CD8-positive, alpha-beta memory T cell (primary cell): ENCODE measurements around the gene PDE9A. TPM values are rescaled to one million over a fixed set of nuclear protein-coding genes. Genes with fewer than 3 reads are reported as not detected.

Source experiments
- CTCF ChIA-PET: fragments of 350-600 bp; sonication (Branson Sonifier 250); formaldehyde crosslinking; loops from one replicate; lab custom pipeline; 2021; ENCODE audit warnings: antibody characterized with exemption; lab: Charles Lee
- POLR2A ChIA-PET: fragments of 350-600 bp; sonication (Branson Sonifier 250); formaldehyde crosslinking; loops from one replicate; lab custom pipeline; 2021; ENCODE audit warnings: antibody characterized with exemption; lab: Charles Lee
- DNase-seq, 5 donors: peaks; one replicate each; pipeline versions ENCODE4 v3.0.0 to v3.0.0-alpha.2; 2020 to 2022; ENCODE audit warnings: mixed read lengths in 1 of 5
- H3K27ac ChIP-seq: one replicate; pipeline ENCODE4 v1.7.0; 2013; ENCODE audit warnings: low read depth, mild to moderate bottlenecking, low read length, moderate library complexity
- H3K27me3 ChIP-seq: 2 replicates; pipeline ENCODE4 v1.7.0; 2013; ENCODE audit warnings: low read length, mild to moderate bottlenecking; ENCODE audit not compliant: insufficient read depth, poor library complexity, severe bottlenecking
- H3K36me3 ChIP-seq: 2 replicates; pipeline ENCODE4 v1.7.0; 2013; ENCODE audit warnings: mild to moderate bottlenecking, low read length, moderate library complexity; ENCODE audit not compliant: insufficient read depth
- H3K4me1 ChIP-seq: 2 replicates; pipeline ENCODE4 v1.7.0; 2013; ENCODE audit warnings: mild to moderate bottlenecking, low read length, moderate library complexity; ENCODE audit not compliant: insufficient read depth
- H3K4me3 ChIP-seq: 2 replicates; pipeline ENCODE4 v1.7.0; 2013; ENCODE audit warnings: mild to moderate bottlenecking, low read length
- H3K9me3 ChIP-seq: 2 replicates; pipeline ENCODE4 v1.7.0; 2013; ENCODE audit warnings: mild to moderate bottlenecking, low read length
- H3K27ac Mint-ChIP-seq, 8 donors: one replicate each; pipeline ENCODE4 v1.8.0; 2020 to 2021; ENCODE audit warnings: mixed read lengths in 8 of 8, mild to moderate bottlenecking in 6 of 8, inconsistent platforms in 3 of 8, moderate library complexity in 3 of 8
- H3K27me3 Mint-ChIP-seq, 2 donors: one replicate each; pipeline ENCODE4 v1.8.0; 2020 to 2021; ENCODE audit warnings: mixed read lengths in 2 of 2, mild to moderate bottlenecking in 1 of 2, moderate library complexity in 1 of 2
- H3K36me3 Mint-ChIP-seq, 3 donors: one replicate each; pipeline ENCODE4 v1.8.0; 2020 to 2021; ENCODE audit warnings: mixed read lengths in 3 of 3, inconsistent platforms in 1 of 3, mild to moderate bottlenecking in 1 of 3
- H3K4me1 Mint-ChIP-seq, 3 donors: one replicate each; pipeline ENCODE4 v1.8.0; 2020 to 2021; ENCODE audit warnings: mixed read lengths in 3 of 3, inconsistent platforms in 1 of 3, mild to moderate bottlenecking in 1 of 3
- H3K4me3 Mint-ChIP-seq, 7 donors: one replicate each; pipeline ENCODE4 v1.8.0; 2020 to 2021; ENCODE audit warnings: mixed read lengths in 7 of 7, mild to moderate bottlenecking in 6 of 7, moderate library complexity in 4 of 7, inconsistent platforms in 2 of 7
- H3K9me3 Mint-ChIP-seq, 5 donors: one replicate each; pipeline ENCODE4 v1.8.0; 2020 to 2022; ENCODE audit warnings: mixed read lengths in 5 of 5, mild to moderate bottlenecking in 3 of 5, moderate library complexity in 2 of 5, inconsistent platforms in 1 of 5
- polyA plus RNA-seq: library from polyadenylated mRNA; unstranded; fragments of 300-500 nt; fragmentation: Illumina TruSeq; gene quantifications from one replicate; pipeline ENCODE4 v1.2.3, GENCODE V29; 2021
- total RNA-seq, 2 experiments: library from RNA; stranded (reverse); gene quantifications; one replicate each; pipeline ENCODE4 v1.2.3, GENCODE V29; 2021

PDE9A gene
- total and polyA plus RNA-seq, 3 experiments from 2014 or later, result 1.5 to 2.6 (median 1.7) TPM

DNA sequence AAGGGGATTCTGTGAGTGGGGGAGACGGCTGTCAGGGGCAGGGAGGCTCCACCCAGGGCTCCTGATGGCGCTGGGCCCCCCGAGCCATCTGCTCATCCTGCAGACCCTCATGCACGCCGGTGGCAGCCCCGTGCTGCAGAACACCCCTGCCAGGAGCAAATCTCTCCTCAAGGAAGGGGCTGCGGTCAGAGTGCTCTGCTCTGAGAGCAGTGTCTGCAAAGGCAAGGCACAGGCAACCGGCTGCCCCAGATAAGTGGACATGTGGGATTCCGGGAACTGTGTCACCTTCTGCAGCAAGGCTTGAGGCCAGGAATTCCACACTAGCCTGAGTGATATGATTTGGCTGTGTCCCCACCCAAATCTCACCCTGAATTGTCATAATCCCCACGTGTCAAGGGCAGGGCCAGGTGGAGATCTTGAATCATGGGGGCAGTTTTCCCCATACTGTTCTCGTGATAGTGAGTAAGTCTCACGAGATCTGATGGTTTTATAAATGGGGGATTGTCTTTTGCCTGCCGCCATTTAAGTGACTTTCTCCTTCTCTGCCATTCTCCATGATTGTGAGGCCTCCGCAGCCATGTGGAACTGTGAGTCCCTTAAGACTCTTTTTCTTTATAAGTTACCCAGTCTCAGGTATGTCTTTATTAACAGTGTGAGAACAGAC, 101.0 kb downstream of the PDE9A start:
- DNase-seq, result no peak
- no peaks in the 10 kb centered on the region for H3K36me3 ChIP-seq
- no peaks in the 10 kb centered on the region for H3K4me1 ChIP-seq
- Mint-ChIP-seq H3K4me1 (no peaks in the 10 kb centered on the region), H3K36me3 (no peaks in the 10 kb centered on the region), H3K4me3 (no peak overlapping the region), H3K9me3 (no peaks in the 10 kb centered on the region), H3K27ac (no peak overlapping the region), H3K27me3 (peaks cover 0 to under 1% of the 10 kb centered on the region in 2 donors)
- no peak overlapping the region for H3K27ac ChIP-seq
- ChIA-PET POLR2A (no interaction called here), CTCF (no interaction called here)
- H3K27me3 ChIP-seq, result no peaks in the 10 kb centered on the region
- no peak overlapping the region for H3K4me3 ChIP-seq
- H3K9me3 ChIP-seq, result no peaks in the 10 kb centered on the region

DNA sequence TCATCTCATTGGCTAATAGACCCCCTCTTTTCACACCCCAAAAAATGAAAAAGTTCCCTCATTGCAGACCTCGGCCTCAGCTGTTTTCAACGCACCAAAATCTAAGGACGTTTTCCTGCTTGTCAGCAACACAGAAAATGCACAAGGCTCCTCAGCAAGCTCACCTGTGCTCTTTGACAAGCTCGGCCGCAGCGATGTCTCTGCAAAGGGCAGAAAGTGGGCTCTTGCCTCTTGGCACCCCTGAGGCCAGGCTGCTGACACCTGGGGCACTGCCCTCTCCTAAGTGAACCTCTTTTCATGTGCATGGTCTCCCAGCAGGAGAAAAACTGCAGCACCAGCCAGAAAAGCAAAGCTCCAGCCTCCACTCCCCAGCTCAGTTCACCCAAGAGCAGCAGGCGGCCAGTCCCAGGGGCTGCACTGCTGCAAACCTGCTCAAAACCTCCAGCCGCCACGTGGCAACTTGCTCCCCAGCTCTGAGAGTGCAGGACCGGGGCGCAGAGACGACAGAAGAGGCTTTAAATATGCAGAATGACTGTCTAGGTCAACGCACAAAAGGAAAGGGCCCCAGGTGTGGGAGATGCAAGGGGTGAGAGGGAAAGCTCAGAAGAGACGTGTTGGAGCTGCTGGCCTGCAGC, 101.7 kb downstream of the PDE9A start:
- Histone ChIP-seq H3K4me3 (no peak overlapping the region), H3K4me1 (no peaks in the 10 kb centered on the region), H3K27ac (no peak overlapping the region), H3K27me3 (no peaks in the 10 kb centered on the region), H3K9me3 (no peaks in the 10 kb centered on the region), H3K36me3 (no peaks in the 10 kb centered on the region)
- Mint-ChIP-seq H3K27me3 (no peaks in the 10 kb centered on the region), H3K27ac (peak overlapping the region in 2 of 8 donors; percentile 20 to 69), H3K9me3 (no peaks in the 10 kb centered on the region), H3K4me1 (no peaks in the 10 kb centered on the region), H3K4me3 (no peak overlapping the region), H3K36me3 (no peaks in the 10 kb centered on the region)
- CTCF ChIA-PET, result interaction anchor here (2.2 kb wide), 1 partner anchor 17 kb away, joined by 7 read pairs; no protein-coding TSS in a partner anchor
- no peak for DNase-seq
- POLR2A ChIA-PET, result no interaction called here

DNA sequence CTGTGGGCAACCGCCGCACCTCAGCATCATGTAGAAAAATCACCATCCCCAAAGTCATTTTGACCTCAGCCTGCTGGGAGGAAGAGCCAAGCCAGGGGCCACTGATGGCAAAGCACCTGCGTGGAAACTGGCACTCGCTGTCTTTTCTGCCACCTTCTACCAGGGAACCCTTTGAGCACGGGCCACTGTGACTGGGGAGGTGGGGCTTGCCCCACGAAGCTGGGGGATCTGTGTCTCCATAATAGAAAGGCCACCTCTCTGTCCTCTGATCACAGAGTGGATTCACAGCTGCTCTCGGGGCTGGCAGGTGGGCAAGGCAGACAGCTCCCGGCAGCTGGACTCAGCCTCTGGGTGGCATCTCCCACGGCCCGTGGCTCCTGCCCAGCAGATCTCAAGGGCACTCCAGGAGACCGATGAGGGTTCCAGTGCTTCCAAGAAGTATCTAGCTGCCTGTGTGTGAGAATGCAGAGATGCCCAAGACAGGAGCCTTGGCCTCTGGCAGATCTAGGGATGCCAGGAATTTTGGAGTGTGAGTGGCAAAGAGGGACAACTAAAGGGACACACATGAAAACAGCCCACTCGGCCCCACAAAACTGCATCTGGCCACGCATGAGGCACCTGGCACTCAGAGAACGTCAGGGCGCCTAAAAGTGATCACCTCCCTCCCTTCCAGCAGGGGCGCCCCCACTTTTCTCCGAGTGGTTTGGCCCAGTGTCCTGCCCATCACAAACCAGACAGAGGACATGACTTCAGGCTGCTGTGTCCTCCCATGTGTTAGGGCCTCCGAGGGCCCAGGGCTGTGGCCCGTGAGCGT, 102.6 kb downstream of the PDE9A start:
- no peak overlapping the region for H3K27ac Mint-ChIP-seq
- CTCF ChIA-PET, result interaction anchor here (2.2 kb wide), 1 partner anchor 18 kb away, joined by 7 read pairs; no protein-coding TSS in a partner anchor

DNA sequence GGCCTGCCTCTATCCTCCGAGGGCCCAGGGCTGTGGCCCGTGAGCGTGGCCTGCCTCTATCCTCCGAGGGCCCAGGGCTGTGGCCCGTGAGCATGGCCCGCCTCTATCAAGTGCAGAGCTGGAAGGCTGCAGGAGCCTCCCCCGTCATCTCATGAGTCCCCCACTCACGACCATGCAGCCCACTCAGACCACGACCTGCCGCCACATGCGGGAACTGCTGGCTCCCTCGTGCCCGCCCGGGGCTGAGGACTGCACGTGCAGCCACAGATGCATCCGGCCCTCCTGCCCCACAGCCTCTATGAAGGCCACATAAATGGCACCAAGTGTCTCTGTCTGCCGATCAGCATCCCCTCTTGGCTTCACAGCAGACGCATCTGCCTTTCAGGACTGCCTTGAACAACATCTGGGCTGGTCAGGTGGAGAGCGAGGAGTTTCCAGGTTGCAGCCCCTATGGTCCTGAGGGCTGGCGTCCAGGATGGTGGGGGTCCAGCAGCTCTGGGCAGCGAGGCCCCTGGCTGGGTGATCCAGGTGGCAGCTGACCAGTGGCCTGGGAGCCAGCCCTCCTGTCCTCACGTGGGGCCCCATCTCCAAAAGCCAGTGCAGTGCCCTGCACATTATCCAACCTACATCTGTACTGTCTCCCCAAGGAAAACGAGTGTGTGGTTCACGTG, 103.3 kb downstream of the PDE9A start:
- Mint-ChIP-seq H3K4me1 (no peaks in the 10 kb centered on the region), H3K4me3 (no peak overlapping the region), H3K27ac (peak overlapping the region in 1 of 8 donors; percentile 22), H3K36me3 (no peaks in the 10 kb centered on the region), H3K9me3 (no peaks in the 10 kb centered on the region), H3K27me3 (no peaks in the 10 kb centered on the region)
- no peak for DNase-seq
- Histone ChIP-seq H3K36me3 (no peaks in the 10 kb centered on the region), H3K27me3 (no peaks in the 10 kb centered on the region), H3K27ac (no peak overlapping the region), H3K9me3 (no peaks in the 10 kb centered on the region), H3K4me3 (no peak overlapping the region), H3K4me1 (no peaks in the 10 kb centered on the region)
- ChIA-PET CTCF (interaction anchor here (1.7 to 2.2 kb wide), 2 partner anchors 9 to 19 kb away, joined by 6 to 7 read pairs; no protein-coding TSS in a partner anchor), POLR2A (no interaction called here)

More for the DNA sequence above, 102.6 kb downstream of the PDE9A start:
- Histone ChIP-seq H3K27ac (no peak overlapping the region), H3K36me3 (no peaks in the 10 kb centered on the region), H3K4me3 (no peak overlapping the region), H3K9me3 (no peaks in the 10 kb centered on the region), H3K27me3 (no peaks in the 10 kb centered on the region), H3K4me1 (no peaks in the 10 kb centered on the region)
- Mint-ChIP-seq H3K36me3 (no peaks in the 10 kb centered on the region), H3K4me1 (no peaks in the 10 kb centered on the region), H3K4me3 (no peak overlapping the region), H3K27me3 (no peaks in the 10 kb centered on the region), H3K9me3 (no peaks in the 10 kb centered on the region)
- DNase-seq, result no peak
- POLR2A ChIA-PET, result no interaction called here

DNA sequence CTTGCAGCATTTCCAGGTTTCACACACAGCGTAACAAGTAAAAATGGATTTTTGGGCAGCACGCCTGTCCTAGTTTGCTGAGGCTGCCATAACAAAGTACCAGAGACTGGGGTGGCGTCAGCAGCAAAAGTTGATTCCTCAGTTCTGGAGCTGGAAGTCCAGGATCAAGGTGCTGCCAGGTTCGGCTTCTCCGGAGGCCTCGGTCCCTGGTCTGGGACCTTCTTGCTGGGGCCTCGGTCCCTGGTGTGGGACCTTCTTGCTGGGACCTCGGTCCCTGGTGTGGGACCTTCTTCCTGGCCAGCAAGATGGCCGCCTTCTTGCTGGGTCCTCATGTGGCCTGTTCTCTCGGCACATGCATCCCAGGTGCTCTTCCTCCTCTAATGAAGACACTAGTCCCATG, 104.0 kb downstream of the PDE9A start:
- H3K4me1 ChIP-seq, result no peaks in the 10 kb centered on the region
- ChIA-PET CTCF (interaction anchor here (1.7 kb wide), 1 partner anchor 10 kb away, joined by 6 read pairs; no protein-coding TSS in a partner anchor), POLR2A (no interaction called here)
- H3K36me3 Mint-ChIP-seq, result no peaks in the 10 kb centered on the region
- no peaks in the 10 kb centered on the region for H3K36me3 ChIP-seq
- no peaks in the 10 kb centered on the region for H3K27me3 ChIP-seq
- H3K4me3 ChIP-seq, result no peak overlapping the region
- no peak overlapping the region for H3K4me3 Mint-ChIP-seq
- no peak overlapping the region for H3K27ac ChIP-seq
- no peak for DNase-seq
- H3K27ac Mint-ChIP-seq, result no peak overlapping the region
- no peaks in the 10 kb centered on the region for H3K4me1 Mint-ChIP-seq
- no peaks in the 10 kb centered on the region for H3K9me3 Mint-ChIP-seq
- no peaks in the 10 kb centered on the region for H3K9me3 ChIP-seq
- no peaks in the 10 kb centered on the region for H3K27me3 Mint-ChIP-seq

DNA sequence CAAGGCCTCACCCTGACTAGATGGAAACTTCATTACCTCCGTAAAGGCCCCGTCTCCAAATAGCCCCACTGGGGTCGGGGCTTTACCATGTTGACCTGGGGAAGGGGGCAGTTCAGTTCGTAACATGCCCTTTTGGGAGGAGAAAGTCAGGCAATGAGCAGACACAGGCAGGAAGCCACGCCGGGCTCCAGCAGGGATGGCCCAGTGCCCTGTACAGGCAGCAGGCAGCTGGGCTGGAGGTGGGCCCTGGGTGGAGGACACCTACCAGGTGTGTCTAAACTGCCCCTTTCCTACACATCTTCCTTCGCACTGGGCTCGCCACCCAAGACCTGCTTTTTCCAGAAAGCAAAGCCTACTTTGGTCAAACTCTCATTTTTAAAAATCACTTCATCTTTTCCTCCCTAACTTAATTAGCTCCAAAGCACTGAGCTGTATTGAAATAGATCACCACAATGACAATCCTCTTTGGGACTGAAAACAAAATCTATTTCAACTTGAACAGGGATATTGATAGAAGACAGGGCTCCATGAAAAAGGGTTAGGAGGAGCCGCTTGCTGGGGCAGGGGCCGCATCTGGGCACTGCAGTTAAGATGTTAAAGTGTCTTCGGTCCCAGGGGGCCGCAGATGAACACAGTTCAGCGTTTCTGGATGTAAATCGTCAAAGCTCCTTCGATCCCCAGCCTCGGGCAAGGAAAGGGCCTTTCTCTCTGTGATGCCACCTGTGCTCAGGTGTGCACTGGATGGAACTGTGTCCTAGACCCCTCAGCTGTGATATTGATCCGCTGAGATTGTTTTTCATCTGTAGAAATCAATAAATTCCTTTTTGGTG, 104.6 kb downstream of the PDE9A start:
- Histone ChIP-seq H3K27me3 (no peaks in the 10 kb centered on the region), H3K36me3 (no peaks in the 10 kb centered on the region), H3K4me3 (no peak overlapping the region), H3K27ac (no peak overlapping the region), H3K4me1 (no peaks in the 10 kb centered on the region), H3K9me3 (no peaks in the 10 kb centered on the region)
- Mint-ChIP-seq H3K36me3 (no peaks in the 10 kb centered on the region), H3K4me1 (no peaks in the 10 kb centered on the region), H3K9me3 (no peaks in the 10 kb centered on the region), H3K4me3 (no peak overlapping the region), H3K27ac (no peak overlapping the region), H3K27me3 (no peaks in the 10 kb centered on the region)
- CTCF ChIA-PET, result interaction anchor here (1.7 kb wide), 1 partner anchor 11 kb away, joined by 6 read pairs; no protein-coding TSS in a partner anchor
- no peak for DNase-seq
- POLR2A ChIA-PET, result no interaction called here
